HG02885 (cell line): ENCODE measurements around the gene ALDH1A2.

Experiments
- ATAC-seq: cut with Tn5 transposase; IDR thresholded peaks from one replicate; pipeline ENCODE4 v1.9.1; 2021; ENCODE audit warnings: mild to moderate bottlenecking; ENCODE audit not compliant: unreplicated experiment, poor library complexity

Gene ALDH1A2

GRCh38 chr15:57916695-57917094 is 148.8 kb downstream of the ALDH1A2 start:
- ATAC-seq = no peak

DNA sequence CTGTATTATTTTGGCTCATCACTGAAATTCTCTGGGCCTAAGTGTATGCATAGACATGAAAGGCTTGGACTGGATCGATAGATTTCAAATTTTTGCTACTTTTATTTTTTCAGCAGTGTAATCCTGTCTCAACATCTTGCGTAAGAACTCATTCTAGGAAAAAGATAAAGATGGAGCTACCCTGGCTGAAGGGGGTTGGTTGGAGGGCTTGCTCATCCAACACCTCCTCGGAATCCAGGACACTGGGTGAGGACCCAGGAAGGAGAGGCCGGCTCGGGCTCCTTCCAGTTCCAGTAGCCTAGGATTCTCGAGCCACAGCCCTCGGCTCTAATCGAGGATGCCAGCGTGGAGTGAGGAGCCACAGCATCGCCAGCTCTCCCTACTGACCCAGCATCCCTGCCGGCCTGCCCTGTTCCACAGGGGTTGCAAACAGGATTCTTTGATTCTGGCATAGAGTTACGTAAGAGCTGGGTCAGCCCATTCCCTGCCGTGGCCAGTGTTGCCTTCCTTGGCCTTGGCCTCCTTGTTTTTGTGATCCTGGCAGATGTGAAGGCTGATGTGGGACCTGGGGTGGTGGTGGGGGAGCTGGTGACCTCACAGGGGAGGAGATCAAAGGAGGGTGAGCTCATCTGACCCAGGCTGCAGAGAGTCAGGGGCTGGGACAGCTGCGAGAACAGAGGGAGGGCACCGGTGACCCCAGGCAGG is 149.5 kb downstream of the ALDH1A2 start:
- no peak for ATAC-seq

DNA sequence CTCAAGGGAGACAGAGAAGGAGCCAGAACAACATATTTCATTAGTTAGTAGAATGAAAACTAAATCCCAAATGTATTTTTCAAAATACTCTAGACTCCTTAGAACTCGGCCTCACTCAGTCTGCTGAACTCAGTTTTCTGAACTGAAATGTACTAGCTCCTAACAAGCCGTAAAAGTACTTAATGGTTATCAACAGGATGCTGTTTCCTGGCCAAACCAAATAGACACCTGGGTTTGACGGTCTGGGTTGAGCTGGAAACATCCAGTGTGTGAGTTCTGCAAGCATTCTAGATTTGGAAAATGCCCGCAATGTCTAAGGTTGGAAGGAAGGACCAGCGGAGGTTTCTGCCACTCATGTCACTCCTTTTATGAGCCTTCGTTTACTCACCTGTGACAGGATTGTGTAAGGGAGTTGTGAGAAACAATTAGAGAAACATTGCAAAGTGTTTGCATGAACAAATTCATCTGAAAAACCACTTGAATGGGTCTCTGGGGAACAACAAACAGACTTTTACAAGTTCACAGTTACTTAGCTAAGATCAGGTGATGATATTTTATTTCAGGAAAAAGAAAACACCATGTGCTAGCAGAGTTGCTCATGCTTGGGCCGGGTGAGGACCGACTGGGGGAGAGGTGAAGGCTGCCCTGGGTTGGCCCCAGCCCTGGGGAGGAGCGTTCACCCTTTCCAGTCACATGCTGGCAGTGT is 151.0 kb downstream of the ALDH1A2 start:
- no peak for ATAC-seq

DNA sequence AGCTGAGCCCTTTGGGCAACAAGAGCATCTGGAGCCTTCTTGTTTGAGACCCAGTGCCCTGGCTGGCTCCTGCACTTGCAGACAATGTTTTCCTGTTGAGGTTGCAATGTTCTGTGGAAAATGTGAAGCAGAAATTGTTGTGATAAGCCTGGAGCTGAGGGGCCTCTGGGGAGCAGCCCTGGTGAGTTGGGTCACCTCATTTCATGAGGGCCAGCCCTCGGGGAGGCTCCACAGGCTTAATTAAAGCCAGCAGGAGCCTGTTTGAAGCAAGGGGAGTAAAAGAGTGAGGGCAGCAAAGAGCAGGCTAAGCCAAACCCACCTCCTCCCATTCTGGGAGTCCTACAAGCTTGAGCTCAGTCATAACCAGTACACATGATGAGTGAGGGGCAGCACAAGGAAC is 154.3 kb downstream of the ALDH1A2 start:
- no peak for ATAC-seq

DNA sequence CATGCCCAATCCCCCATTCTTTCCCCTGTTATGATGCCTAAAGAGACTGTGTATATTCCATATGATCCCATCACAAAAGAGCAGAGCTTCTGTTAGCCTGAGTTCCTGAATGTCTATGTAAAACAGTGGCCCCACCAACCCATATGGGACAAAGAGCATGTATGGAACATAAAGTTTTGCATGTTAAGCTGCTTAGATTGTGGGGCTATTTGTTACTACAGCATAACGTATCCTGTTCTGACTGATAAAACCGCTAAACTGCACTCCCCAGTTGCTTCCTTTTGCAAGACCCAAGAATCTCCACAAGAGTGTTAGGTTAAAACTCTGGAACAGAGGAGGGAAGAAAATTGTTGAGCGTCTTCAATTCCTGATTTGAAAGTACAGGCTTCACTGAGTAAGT is 154.8 kb downstream of the ALDH1A2 start:
- no peak for ATAC-seq

DNA sequence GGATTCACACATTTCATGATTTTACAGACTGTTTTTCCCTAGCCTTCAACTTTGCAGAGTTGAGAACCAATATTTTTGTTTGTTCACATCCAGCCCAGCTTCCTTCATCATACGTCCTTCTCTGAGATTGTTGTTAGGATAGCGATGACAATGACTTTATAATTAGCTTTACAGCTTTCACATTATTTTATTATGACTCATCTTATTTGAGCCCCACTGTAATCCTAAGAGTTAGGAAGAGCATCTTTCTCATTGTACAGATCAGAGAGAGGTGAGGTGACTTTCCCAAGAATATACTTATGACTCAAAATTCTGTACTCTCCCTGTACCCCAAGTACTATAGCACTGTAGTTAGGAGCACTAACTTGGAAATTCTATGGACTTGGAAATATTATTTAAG is 156.1 kb downstream of the ALDH1A2 start:
- ATAC-seq = no peak

GRCh38 chr15:57903626-57904025 is 161.9 kb downstream of the ALDH1A2 start:
- ATAC-seq = no peak
